ENCODE measurements around the gene PROM2. TPM values are rescaled to one million over a fixed set of nuclear protein-coding genes. Genes with fewer than 3 reads are reported as not detected.

PROM2 gene
- total and polyA plus RNA-seq, 2 donors, result 13.6 to 25.1 TPM

DNA sequence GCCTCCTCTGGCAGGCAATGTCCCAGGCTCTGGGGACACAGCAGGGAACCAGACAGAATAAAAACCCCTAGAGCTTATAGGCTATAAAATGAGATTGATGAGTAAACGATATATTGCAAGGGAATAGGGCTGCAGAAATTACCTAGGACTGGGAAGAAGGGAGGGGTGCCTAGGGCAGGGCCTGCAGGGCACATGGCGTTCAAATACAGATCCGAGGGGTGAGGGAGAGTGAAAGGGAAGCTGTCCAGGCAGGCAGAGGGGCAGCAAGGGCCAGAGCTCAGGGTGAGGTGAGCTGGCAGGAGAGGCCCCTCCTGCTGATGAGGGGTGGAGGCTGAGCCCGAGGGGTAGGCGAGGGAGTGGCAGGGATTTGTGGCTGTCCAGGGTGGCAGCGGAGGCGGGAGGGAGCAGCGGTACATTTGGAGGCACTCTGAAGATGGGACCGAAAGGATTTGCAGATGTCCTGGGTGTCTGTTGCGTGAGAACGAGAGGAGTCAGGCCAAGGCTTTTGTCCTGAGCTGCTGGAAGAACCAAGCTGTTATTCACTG lies 56.6 kb downstream of the PROM2 start:
- H3K27ac ChIP-seq (ENCODE audit: low read depth), result no peak overlapping the region
- no peaks in the 10 kb centered on the region for H3K36me3 ChIP-seq (ENCODE audit: insufficient read depth)
- no peak overlapping the region for H3K4me3 ChIP-seq (ENCODE audit: low read depth, low read length)
- no peak for DNase-seq (ENCODE audit: extremely low spot score)
- H3K4me1 ChIP-seq (ENCODE audit: insufficient read depth), result no peaks in the 10 kb centered on the region
- 83% methylated on average over 11 of the region's 11 CpGs for WGBS

DNA sequence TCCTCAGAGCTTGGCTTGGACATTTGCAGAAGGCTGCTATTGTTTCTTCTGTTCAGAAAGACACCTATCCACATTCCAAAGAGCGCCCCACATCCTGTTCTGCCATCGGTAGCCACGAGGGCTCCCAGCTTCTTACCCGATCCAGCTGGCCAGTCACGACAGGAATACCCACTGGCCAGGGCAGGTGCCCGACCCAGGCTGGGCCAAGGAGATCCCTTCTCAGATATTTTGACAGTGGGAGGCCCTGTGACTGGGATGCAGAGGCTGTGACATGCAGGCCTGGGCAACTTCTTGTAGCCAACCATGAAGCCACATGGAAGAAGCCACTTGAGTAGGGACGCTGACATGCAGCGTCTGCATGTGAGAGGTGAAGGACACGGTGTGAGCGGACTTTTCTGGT lies 57.4 kb downstream of the PROM2 start:
- no peak for DNase-seq (ENCODE audit: extremely low spot score)
- no peaks in the 10 kb centered on the region for H3K36me3 ChIP-seq (ENCODE audit: insufficient read depth)
- WGBS, result 87% methylated on average over 10 of the region's 10 CpGs

DNA sequence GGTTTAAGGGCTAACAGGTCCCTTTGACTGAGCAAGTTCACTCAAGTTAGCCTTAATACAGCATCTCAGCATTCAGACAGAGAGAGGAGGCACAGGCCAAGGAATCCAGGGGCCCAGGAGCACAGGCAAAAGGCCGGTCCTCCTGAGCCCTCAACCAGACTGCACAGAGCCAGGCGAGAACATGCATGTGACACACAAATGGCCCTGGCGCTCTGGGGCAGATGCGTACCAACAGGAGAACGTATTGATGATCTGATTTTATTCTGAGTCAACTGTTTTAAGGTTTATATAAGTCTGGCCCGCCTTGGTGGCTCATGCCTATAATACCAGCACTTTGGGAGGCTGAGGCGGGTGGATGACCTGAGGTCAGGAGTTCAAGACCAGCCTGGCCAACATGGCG lies 57.8 kb downstream of the PROM2 start:
- H3K4me3 ChIP-seq (ENCODE audit: low read depth, low read length), result no peak overlapping the region
- WGBS, result 94% methylated on average over 8 of the region's 8 CpGs
- no peaks in the 10 kb centered on the region for H3K36me3 ChIP-seq (ENCODE audit: insufficient read depth)
- H3K4me1 ChIP-seq (ENCODE audit: insufficient read depth), result no peaks in the 10 kb centered on the region
- no peak for DNase-seq (ENCODE audit: extremely low spot score)
- H3K27ac ChIP-seq (ENCODE audit: low read depth), result no peak overlapping the region

More for the DNA sequence above, 57.4 kb downstream of the PROM2 start:
- no peak overlapping the region for H3K27ac ChIP-seq (ENCODE audit: low read depth)
- no peaks in the 10 kb centered on the region for H3K4me1 ChIP-seq (ENCODE audit: insufficient read depth)
- no peak overlapping the region for H3K4me3 ChIP-seq (ENCODE audit: low read depth, low read length)

DNA sequence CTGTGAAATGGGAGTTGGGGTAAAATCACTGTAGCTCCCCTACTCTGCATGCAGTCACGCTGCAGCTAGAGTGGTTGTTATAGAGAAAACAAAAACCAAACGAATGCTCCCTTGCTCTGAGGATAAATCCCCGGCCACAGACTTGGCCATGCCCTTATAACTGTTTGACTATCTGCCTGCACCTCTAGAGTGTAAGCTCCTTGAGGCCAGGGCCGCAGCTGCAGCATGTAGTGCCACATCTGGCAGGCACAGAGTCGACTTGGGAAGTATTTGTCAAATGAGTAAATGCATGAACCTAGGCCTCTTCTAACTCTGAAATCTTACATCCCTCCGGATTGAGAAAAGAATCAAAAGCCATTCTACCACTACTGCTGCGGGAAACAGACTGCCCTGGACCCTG lies 58.8 kb downstream of the PROM2 start:
- WGBS, result 88% methylated on average over 7 of the region's 7 CpGs
- Histone ChIP-seq H3K27ac (ENCODE audit: low read depth) (no peak overlapping the region), H3K4me1 (ENCODE audit: insufficient read depth) (no peaks in the 10 kb centered on the region), H3K4me3 (ENCODE audit: low read depth, low read length) (no peak overlapping the region), H3K36me3 (ENCODE audit: insufficient read depth) (no peaks in the 10 kb centered on the region)
- no peak for DNase-seq (ENCODE audit: extremely low spot score)

DNA sequence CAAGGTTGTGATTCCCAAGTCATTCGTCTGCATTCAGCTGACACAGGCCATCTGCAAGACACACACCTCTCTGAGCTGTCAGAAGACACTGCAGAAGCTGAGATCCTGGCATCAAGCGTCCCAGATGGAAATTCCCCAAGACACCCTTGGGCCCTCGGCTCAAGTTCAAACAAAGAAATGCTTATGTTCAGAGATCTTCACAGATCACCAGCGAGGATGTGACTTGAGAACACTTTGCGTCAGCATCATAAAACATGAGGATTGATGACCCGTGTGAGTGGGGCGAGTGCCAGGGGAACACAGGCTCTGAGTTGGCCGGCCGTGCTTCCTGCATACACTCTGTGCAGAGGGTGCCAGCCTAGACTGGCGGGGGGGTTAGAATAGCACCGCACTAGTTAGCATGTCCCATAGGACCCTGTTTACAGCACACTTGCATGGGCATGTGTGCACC lies 59.7 kb downstream of the PROM2 start:
- WGBS, result 18% methylated on average over 11 of the region's 11 CpGs

DNA sequence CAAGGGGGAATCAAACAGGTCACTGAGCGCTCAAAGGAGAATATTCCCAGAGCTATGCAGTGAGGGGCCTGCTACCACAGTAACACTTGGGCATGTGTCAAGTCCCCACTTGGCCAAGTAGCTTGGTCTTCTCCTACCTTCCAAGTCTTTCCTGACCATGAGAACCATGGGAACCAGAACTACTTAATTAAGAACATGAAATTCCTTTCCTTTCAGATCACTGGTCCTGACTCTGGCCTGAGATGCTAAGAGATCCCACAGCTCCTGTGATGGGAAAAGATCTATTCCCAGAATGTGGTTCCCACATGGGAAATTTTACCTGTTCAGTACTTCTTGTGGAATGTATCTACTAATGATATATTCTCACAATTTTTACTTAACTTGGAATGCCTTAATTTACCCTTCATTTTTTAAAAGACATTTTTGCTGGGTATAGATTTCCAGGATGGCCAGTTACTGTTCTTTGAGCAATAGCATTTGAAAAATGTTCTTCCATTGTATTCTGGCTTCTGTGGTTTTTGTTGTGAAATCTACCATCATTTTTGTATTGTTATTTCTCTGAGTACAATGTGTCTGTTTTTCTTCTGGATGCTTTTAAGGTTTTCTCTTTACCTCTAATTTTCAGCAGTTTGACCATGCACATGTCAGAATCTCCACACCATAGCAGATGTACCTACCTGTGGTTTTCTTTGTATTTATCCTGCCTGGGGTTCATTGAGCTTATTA lies 60.8 kb downstream of the PROM2 start:
- Histone ChIP-seq H3K4me3 (ENCODE audit: low read depth, low read length) (no peak overlapping the region), H3K4me1 (ENCODE audit: insufficient read depth) (no peaks in the 10 kb centered on the region), H3K36me3 (ENCODE audit: insufficient read depth) (no peaks in the 10 kb centered on the region), H3K27ac (ENCODE audit: low read depth) (no peak overlapping the region)
- WGBS, result 96% methylated on average over 1 of the region's 1 CpG
- DNase-seq (ENCODE audit: extremely low spot score), result no peak

More for the DNA sequence above, 59.7 kb downstream of the PROM2 start:
- peak; percentile 45 for DNase-seq (ENCODE audit: extremely low spot score)
- no peak overlapping the region for H3K4me3 ChIP-seq (ENCODE audit: low read depth, low read length)
- no peak overlapping the region for H3K27ac ChIP-seq (ENCODE audit: low read depth)
- H3K4me1 ChIP-seq (ENCODE audit: insufficient read depth), result no peaks in the 10 kb centered on the region
- no peaks in the 10 kb centered on the region for H3K36me3 ChIP-seq (ENCODE audit: insufficient read depth)

DNA sequence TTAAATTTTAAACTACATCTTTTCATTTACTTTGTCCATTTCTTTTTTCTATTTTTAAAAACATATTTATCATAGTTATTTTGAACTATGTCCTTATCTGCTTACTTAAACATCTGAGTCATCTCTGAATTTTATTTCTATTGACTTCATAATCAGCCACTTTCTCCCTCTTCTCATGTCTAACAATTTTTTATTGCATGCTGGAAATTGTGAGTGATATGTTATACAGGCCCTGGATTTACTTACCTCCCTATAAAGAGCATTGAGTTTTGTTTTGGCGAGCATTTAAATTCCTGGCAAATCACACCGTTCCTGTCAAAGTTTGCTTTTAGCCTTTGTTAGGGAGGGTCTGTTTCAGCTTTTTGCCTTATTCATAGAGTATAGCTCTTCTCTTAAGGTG lies 62.2 kb downstream of the PROM2 start:
- Histone ChIP-seq H3K4me3 (ENCODE audit: low read depth, low read length) (no peak overlapping the region), H3K36me3 (ENCODE audit: insufficient read depth) (no peaks in the 10 kb centered on the region), H3K4me1 (ENCODE audit: insufficient read depth) (no peaks in the 10 kb centered on the region), H3K27ac (ENCODE audit: low read depth) (no peak overlapping the region)
- 42% methylated on average over 2 of the region's 2 CpGs for WGBS
- no peak for DNase-seq (ENCODE audit: extremely low spot score)

DNA sequence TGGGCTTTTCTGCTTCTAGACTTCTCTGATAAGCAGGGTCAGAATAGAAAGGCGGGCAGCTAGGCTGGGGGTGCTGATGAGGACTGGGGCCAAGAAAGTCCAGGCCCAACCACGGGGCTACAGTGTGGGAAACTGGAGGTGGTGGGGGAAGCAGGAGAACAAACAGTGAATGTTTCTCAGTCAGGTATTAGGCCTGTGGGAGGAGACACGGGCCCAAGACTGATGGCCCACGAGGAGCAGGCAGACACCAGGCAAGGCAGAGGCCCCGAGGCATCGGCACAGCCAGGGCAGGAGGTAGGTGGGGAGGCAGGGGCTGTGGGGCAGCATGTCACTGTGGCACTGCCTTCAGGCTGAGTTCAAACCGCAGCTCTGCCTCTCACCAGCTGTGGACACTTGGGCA lies 63.6 kb downstream of the PROM2 start:
- no peak overlapping the region for H3K4me3 ChIP-seq (ENCODE audit: low read depth, low read length)
- H3K4me1 ChIP-seq (ENCODE audit: insufficient read depth), result no peaks in the 10 kb centered on the region
- no peak overlapping the region for H3K27ac ChIP-seq (ENCODE audit: low read depth)
- H3K36me3 ChIP-seq (ENCODE audit: insufficient read depth), result no peaks in the 10 kb centered on the region
- WGBS, result 71% methylated on average over 7 of the region's 7 CpGs
- no peak for DNase-seq (ENCODE audit: extremely low spot score)

Other genes with a start within 250 kb of the PROM2 start
- 3.6 TPM for gene MAL, start 248.7 kb upstream of the PROM2 start, total RNA-seq
- 13.3 TPM for gene MAL, start 248.7 kb upstream of the PROM2 start, polyA plus RNA-seq
- gene MRPS5, start 152.6 kb upstream of the PROM2 start, total RNA-seq, result 43.5 TPM
- gene MRPS5, start 152.6 kb upstream of the PROM2 start, polyA plus RNA-seq, result 49.3 TPM
- gene ZNF514, start 114.6 kb upstream of the PROM2 start, total RNA-seq, result 38.5 TPM
- gene ZNF514, start 114.6 kb upstream of the PROM2 start, polyA plus RNA-seq, result 11.3 TPM
- 9.5 TPM for gene ZNF2, start 108.6 kb upstream of the PROM2 start, total RNA-seq
- 3.4 TPM for gene ZNF2, start 108.6 kb upstream of the PROM2 start, polyA plus RNA-seq
- gene ZNF892, start 66.9 kb upstream of the PROM2 start, total RNA-seq, result 11.5 TPM
- gene ZNF892, start 66.9 kb upstream of the PROM2 start, polyA plus RNA-seq, result 1.4 TPM
- 6.1 TPM for gene KCNIP3, start 22.9 kb downstream of the PROM2 start, total RNA-seq
- gene KCNIP3, start 22.9 kb downstream of the PROM2 start, polyA plus RNA-seq, result 16.8 TPM
- 17.8 TPM for gene FAHD2A, start 128.3 kb downstream of the PROM2 start, total RNA-seq
- 20.3 TPM for gene FAHD2A, start 128.3 kb downstream of the PROM2 start, polyA plus RNA-seq
- gene TRIM43B, start 210.3 kb downstream of the PROM2 start, total RNA-seq, result not detected
- not detected for gene TRIM43B, start 210.3 kb downstream of the PROM2 start, polyA plus RNA-seq